ENCODE data around the gene UNC119.

GRCh38 chr17:28501421-28502284 lies 50.8 kb downstream of the UNC119 start:
- TF ChIP-seq EZH2 (IDR thresholded peaks at IDR 0.05) (no peak), POLR2AphosphoS5 (IDR thresholded peaks at IDR 0.05; ENCODE audit: borderline replicate concordance, low read depth, low read length) (no peak)

All from SK-N-MC (cell line).